CD4-positive, alpha-beta memory T cell (primary cell): ENCODE results near the gene MRPS25. TPM values are rescaled to one million over a fixed set of nuclear protein-coding genes. Genes with fewer than 3 reads are reported as not detected.

Source experiments
- CTCF ChIA-PET: fragments of 350-600 bp; sonication (Branson Sonifier 250); formaldehyde crosslinking; loops from one replicate; lab custom pipeline; 2021; ENCODE audit warnings: inconsistent platforms; ENCODE audit not compliant: partially characterized antibody; lab: Charles Lee
- POLR2A ChIA-PET: fragments of 350-600 bp; sonication (Branson Sonifier 250); formaldehyde crosslinking; loops from one replicate; lab custom pipeline; 2021; ENCODE audit not compliant: partially characterized antibody; lab: Charles Lee
- DNase-seq, 5 donors: peaks; one replicate each; pipeline versions ENCODE4 v3.0.0 to v3.0.0-alpha.2; 2020 to 2022; ENCODE audit warnings: mixed read lengths in 1 of 5
- H3K27ac ChIP-seq: one replicate; pipeline ENCODE4 v1.7.0; 2013; ENCODE audit warnings: low read depth, low read length
- H3K27me3 ChIP-seq: 2 replicates; pipeline ENCODE4 v1.7.0; 2013; ENCODE audit warnings: mild to moderate bottlenecking, low read length, moderate library complexity; ENCODE audit not compliant: insufficient read depth
- H3K36me3 ChIP-seq: 2 replicates; pipeline ENCODE4 v1.7.0; 2013; ENCODE audit warnings: mild to moderate bottlenecking, low read length, moderate library complexity; ENCODE audit not compliant: insufficient read depth
- H3K4me1 ChIP-seq: 2 replicates; pipeline ENCODE4 v1.7.0; 2013; ENCODE audit warnings: mild to moderate bottlenecking, low read length, moderate library complexity; ENCODE audit not compliant: insufficient read depth
- H3K4me3 ChIP-seq, 2 donors: one replicate each; pipeline ENCODE4 v1.7.0; 2013; ENCODE audit warnings: low read length in 2 of 2, mild to moderate bottlenecking in 1 of 2
- H3K9me3 ChIP-seq, 2 donors: one replicate each; pipeline ENCODE4 v1.7.0; 2013; ENCODE audit warnings: low read length in 2 of 2, control low read depth in 1 of 2; ENCODE audit not compliant: control insufficient read depth in 1 of 2
- H3K27ac Mint-ChIP-seq, 7 donors: one replicate each; pipeline ENCODE4 v1.8.0; 2020 to 2021; ENCODE audit warnings: mixed read lengths in 7 of 7, mild to moderate bottlenecking in 6 of 7, inconsistent platforms in 3 of 7, moderate library complexity in 3 of 7
- H3K27me3 Mint-ChIP-seq, 2 donors: one replicate each; pipeline ENCODE4 v1.8.0; 2020 to 2021; ENCODE audit warnings: mixed read lengths in 2 of 2
- H3K36me3 Mint-ChIP-seq, 2 donors: one replicate each; pipeline ENCODE4 v1.8.0; 2020 to 2021; ENCODE audit warnings: mixed read lengths in 2 of 2, inconsistent platforms in 1 of 2, mild to moderate bottlenecking in 1 of 2
- H3K4me1 Mint-ChIP-seq, 4 donors: one replicate each; pipeline ENCODE4 v1.8.0; 2020 to 2021; ENCODE audit warnings: mixed read lengths in 4 of 4, mild to moderate bottlenecking in 1 of 4
- H3K4me3 Mint-ChIP-seq, 8 donors: one replicate each; pipeline ENCODE4 v1.8.0; 2020 to 2021; ENCODE audit warnings: mixed read lengths in 8 of 8, mild to moderate bottlenecking in 7 of 8, moderate library complexity in 6 of 8, inconsistent platforms in 3 of 8
- H3K9me3 Mint-ChIP-seq, 8 donors: one replicate each; pipeline ENCODE4 v1.8.0; 2020 to 2021; ENCODE audit warnings: mixed read lengths in 8 of 8, mild to moderate bottlenecking in 5 of 8, inconsistent platforms in 3 of 8, moderate library complexity in 1 of 8
- intact Hi-C: fragments of 100-400 bp; cut with micrococcal nuclease; formaldehyde crosslinking; loops from one replicate; pipeline ENCODE4 v1.15.1; 2023
- polyA plus RNA-seq, 2 donors: library from polyadenylated mRNA; unstranded; fragments of 300-500 nt; fragmentation: Illumina TruSeq; gene quantifications; one replicate each; pipeline ENCODE4 v1.2.3, GENCODE V29; 2021
- total RNA-seq, 2 experiments: library from RNA; stranded (reverse); gene quantifications; one replicate each; pipeline ENCODE4 v1.2.3, GENCODE V29; 2021

Gene MRPS25
- total and polyA plus RNA-seq, 4 experiments from 2014 or later: 15.1 to 80.3 (median 50.0) TPM

DNA sequence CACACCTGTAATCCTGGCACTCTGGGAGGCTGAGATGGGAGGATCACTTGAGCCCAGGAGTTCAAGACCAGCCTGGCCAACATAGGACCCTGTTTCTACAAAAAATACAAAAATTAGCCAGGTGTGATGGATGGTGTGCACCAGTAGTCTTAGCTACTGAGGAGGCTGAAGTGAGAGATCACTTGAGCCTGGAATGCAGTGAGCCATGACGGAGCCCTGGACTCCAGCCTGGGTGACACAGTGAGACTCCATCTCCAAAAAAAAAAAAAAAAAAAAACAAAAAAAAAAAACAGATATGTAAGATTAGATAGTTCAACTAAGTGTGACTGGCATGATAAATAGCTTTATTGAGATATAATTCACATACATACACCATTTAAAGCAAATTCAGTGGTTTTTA lies 24.1 kb upstream of the MRPS25 start:
- peaks cover 4 to 9% (median 4%) of the 10 kb centered on the region in 4 donors for H3K4me1 Mint-ChIP-seq
- peaks cover 0 to 1% (median 0%) of the 10 kb centered on the region in 8 donors for H3K9me3 Mint-ChIP-seq
- Histone ChIP-seq H3K27me3 (no peaks in the 10 kb centered on the region), H3K36me3 (peaks cover 46% of the 10 kb centered on the region), H3K4me3 (no peak overlapping the region), H3K9me3 (no peaks in the 10 kb centered on the region), H3K27ac (no peak overlapping the region), H3K4me1 (no peaks in the 10 kb centered on the region)
- DNase-seq: no peak
- intact Hi-C loops: no loop called here
- no peak overlapping the region for H3K4me3 Mint-ChIP-seq
- H3K27ac Mint-ChIP-seq: no peak overlapping the region
- peaks cover 37 to 64% of the 10 kb centered on the region in 2 donors for H3K36me3 Mint-ChIP-seq
- no peaks in the 10 kb centered on the region for H3K27me3 Mint-ChIP-seq
- ChIA-PET CTCF (interaction anchor here (1.2 kb wide), 1 partner anchor 25 kb away, joined by 6 read pairs; no protein-coding TSS in a partner anchor), POLR2A (interaction anchor here (0.6 to 1.9 kb wide), 3 partner anchors 9 to 1218 kb away, joined by 3 to 11 read pairs (median 4); partner anchors contain the start of gene RBSN)

DNA sequence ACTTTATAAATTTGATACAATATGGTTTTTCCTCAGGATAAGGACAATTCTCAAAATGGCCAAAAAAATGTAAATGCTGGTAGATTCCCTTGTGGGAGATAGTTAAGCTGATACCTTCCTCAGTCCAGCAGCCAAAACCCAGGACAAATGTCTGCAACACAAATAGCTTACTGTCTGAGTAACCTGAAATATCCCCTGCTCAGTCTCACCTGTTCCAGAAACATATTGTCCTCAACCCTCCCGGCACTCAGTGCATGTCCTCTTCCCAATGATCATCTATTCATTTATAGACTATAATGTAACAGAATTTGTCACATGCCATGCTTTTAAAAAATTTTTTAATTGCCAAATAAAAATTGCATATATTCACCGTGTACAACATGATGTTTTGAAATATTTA lies 21.6 kb upstream of the MRPS25 start:
- peaks cover 0 to 1% (median 0%) of the 10 kb centered on the region in 8 donors for H3K9me3 Mint-ChIP-seq
- H3K27ac Mint-ChIP-seq: no peak overlapping the region
- intact Hi-C loops: no loop called here
- H3K36me3 Mint-ChIP-seq: peaks cover 46 to 75% of the 10 kb centered on the region in 2 donors
- peaks cover 5 to 13% (median 6%) of the 10 kb centered on the region in 4 donors for H3K4me1 Mint-ChIP-seq
- no peak for DNase-seq
- Histone ChIP-seq H3K36me3 (peaks cover 64% of the 10 kb centered on the region), H3K27me3 (no peaks in the 10 kb centered on the region), H3K4me3 (no peak overlapping the region), H3K9me3 (no peaks in the 10 kb centered on the region), H3K27ac (no peak overlapping the region), H3K4me1 (no peaks in the 10 kb centered on the region)
- no peaks in the 10 kb centered on the region for H3K27me3 Mint-ChIP-seq
- H3K4me3 Mint-ChIP-seq: no peak overlapping the region
- ChIA-PET CTCF (no interaction called here), POLR2A (no interaction called here)

DNA sequence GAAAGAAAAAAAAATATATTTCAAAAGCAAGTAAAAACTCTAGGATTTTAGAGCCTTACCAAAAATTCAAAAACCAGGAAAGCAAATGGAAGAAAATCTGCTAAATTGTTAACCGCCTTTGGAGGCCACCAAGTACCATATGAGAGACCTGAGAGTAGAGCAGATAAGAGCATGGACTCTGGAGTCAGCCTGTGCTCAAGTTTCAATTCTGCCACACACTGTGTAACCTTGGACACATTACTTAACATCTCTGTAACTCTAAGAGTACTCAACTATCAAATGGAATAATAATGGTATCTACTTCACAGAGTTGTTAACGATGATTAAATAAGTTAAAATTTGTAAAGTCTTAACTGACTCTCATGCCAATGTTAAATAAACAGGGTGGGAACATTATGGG lies 21.1 kb upstream of the MRPS25 start:
- Mint-ChIP-seq H3K27me3 (no peaks in the 10 kb centered on the region), H3K27ac (peak overlapping the region in 1 of 7 donors; percentile 35), H3K4me3 (no peak overlapping the region), H3K36me3 (peaks cover 48 to 75% of the 10 kb centered on the region in 2 donors), H3K4me1 (peaks cover 3 to 10% (median 6%) of the 10 kb centered on the region in 4 donors), H3K9me3 (peaks cover 0 to 1% (median 0%) of the 10 kb centered on the region in 8 donors)
- intact Hi-C loops: no loop called here
- Histone ChIP-seq H3K27ac (no peak overlapping the region), H3K9me3 (no peaks in the 10 kb centered on the region), H3K36me3 (peaks cover 64% of the 10 kb centered on the region), H3K4me1 (no peaks in the 10 kb centered on the region), H3K4me3 (no peak overlapping the region), H3K27me3 (no peaks in the 10 kb centered on the region)
- POLR2A ChIA-PET: no interaction called here
- DNase-seq: no peak
- CTCF ChIA-PET: no interaction called here

DNA sequence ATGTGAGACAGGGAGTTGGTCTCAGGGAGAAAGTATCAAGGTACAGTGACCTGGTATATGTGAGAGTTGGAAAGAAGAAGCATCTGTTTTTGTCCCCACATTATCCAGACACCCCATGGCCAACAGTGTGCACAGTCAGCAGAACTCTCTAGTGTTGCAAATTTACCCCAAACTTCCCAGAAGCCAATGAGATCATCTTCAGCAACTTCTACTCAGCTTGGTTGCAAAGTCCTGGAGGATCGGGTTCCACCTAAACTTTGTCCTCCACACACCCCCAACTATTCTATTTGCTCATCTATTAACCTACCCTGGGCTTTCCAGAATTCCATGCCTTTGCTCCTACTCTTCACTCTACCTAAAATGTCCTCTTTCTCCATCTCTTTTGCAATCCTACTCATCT lies 18.1 kb upstream of the MRPS25 start:
- Histone ChIP-seq H3K4me1 (no peaks in the 10 kb centered on the region), H3K9me3 (no peaks in the 10 kb centered on the region), H3K4me3 (no peak overlapping the region), H3K27ac (no peak overlapping the region), H3K27me3 (no peaks in the 10 kb centered on the region), H3K36me3 (peaks cover 70% of the 10 kb centered on the region)
- H3K27me3 Mint-ChIP-seq: no peaks in the 10 kb centered on the region
- ChIA-PET CTCF (interaction anchor here (0.5 to 1.4 kb wide), 2 partner anchors 17 to 157 kb away, joined by 3 read pairs; no protein-coding TSS in a partner anchor), POLR2A (no interaction called here)
- peaks cover 55 to 83% of the 10 kb centered on the region in 2 donors for H3K36me3 Mint-ChIP-seq
- no peak for DNase-seq
- intact Hi-C loops: no loop called here
- H3K4me3 Mint-ChIP-seq: no peak overlapping the region
- H3K9me3 Mint-ChIP-seq: no peaks in the 10 kb centered on the region
- H3K27ac Mint-ChIP-seq: peak overlapping the region in 3 of 7 donors; percentile 20 to 49 (median 39)
- peaks cover 2 to 6% (median 3%) of the 10 kb centered on the region in 4 donors for H3K4me1 Mint-ChIP-seq

DNA sequence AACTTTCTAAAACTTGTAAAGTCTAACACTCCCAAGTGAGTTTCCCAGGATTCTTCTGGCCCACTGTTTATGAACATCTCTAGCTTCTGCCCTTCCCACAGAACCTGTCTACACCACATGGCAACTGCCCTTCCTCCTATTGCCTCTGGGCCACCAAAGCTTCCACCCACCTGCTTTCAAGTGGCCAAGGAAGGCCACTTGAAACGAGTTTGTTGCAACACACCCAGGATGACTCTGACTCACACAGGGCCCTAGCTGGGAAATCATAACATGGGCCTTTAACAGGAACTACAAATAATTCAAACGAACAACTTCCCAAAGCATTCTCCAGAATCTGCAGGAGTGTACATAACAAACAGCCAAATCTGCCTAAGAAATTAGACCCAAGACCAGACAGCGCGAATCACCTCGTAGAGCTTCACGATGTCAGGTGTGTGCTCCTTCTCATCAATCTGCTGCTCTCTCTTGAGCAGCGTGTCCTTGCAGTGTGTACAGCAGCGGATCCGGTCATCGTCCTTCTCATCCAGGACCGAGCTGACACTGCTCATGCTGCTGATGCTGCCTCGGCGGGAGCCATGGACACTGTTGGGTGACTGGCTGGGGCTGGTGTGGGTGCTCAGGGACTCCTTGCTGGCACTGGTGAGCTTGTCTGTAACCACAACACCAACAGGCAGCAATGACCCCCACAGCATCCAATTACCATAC lies 17.0 kb upstream of the MRPS25 start:
- ChIA-PET CTCF (interaction anchor here (1.1 to 1.4 kb wide), 2 partner anchors 14 to 156 kb away, joined by 3 read pairs; no protein-coding TSS in a partner anchor), POLR2A (no interaction called here)
- Mint-ChIP-seq H3K36me3 (peaks cover 65 to 88% of the 10 kb centered on the region in 2 donors), H3K27me3 (no peaks in the 10 kb centered on the region), H3K27ac (peak overlapping the region in 3 of 7 donors; percentile 17 to 38 (median 18)), H3K4me1 (peaks cover 2 to 6% (median 3%) of the 10 kb centered on the region in 4 donors), H3K4me3 (no peak overlapping the region), H3K9me3 (no peaks in the 10 kb centered on the region)
- no peaks in the 10 kb centered on the region for H3K27me3 ChIP-seq
- H3K4me1 ChIP-seq: no peaks in the 10 kb centered on the region
- H3K36me3 ChIP-seq: peaks cover 78% of the 10 kb centered on the region
- H3K27ac ChIP-seq: no peak overlapping the region
- no peak for DNase-seq
- intact Hi-C loops: no loop called here
- H3K9me3 ChIP-seq: no peaks in the 10 kb centered on the region
- no peak overlapping the region for H3K4me3 ChIP-seq

DNA sequence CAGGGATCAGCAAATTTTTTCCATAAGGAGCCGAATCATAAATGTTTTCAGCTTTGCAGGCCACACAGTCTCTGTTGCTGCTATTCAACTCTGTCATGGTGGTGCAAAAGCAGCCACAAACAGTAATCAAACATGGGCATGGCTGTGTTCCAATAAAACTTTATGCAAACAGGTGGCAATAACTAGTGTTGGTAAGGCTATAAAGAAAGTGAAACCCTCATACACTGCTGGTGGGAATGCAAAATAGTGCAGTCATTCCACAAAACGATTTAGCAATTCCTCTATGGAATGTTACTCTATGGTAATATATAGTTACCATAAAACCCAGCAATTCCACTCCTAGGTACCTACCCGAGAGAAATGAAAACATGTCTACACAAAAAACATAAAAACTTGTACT lies 14.0 kb upstream of the MRPS25 start:
- Histone ChIP-seq H3K27me3 (no peaks in the 10 kb centered on the region), H3K36me3 (peaks cover 87% of the 10 kb centered on the region), H3K9me3 (no peaks in the 10 kb centered on the region), H3K4me3 (no peak overlapping the region), H3K27ac (no peak overlapping the region), H3K4me1 (no peaks in the 10 kb centered on the region)
- Mint-ChIP-seq H3K27me3 (no peaks in the 10 kb centered on the region), H3K4me1 (peaks cover 2 to 6% (median 3%) of the 10 kb centered on the region in 4 donors), H3K36me3 (peaks cover 76 to 86% of the 10 kb centered on the region in 2 donors), H3K4me3 (no peak overlapping the region), H3K9me3 (no peaks in the 10 kb centered on the region), H3K27ac (no peak overlapping the region)
- DNase-seq: no peak
- ChIA-PET CTCF (no interaction called here), POLR2A (no interaction called here)
- intact Hi-C loops: no loop called here

DNA sequence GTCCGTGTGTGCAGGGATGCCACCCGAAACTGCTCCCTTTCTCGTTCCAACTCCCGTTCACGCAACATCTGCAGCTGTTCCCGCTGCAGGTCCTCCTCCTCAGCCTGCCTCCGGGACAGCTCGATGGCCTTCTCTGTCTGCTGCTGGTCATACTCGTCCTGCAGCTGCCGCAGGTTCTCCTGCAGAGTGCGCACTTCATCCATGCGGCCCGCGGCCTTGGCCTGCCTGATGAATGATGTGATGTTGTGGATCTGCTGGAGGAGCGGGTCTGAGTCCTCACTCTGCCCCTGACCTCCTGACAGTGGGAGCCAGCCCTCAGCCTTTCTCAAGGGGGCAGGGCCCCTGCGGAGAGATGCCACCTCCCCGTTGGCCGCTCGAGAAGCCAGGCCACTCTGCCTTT lies 9.4 kb upstream of the MRPS25 start:
- ChIA-PET POLR2A (no interaction called here), CTCF (interaction anchor here (0.9 kb wide), 1 partner anchor 23 kb away, joined by 4 read pairs; no protein-coding TSS in a partner anchor)
- Histone ChIP-seq H3K4me3 (no peak overlapping the region), H3K4me1 (no peaks in the 10 kb centered on the region), H3K36me3 (peaks cover 69% of the 10 kb centered on the region), H3K9me3 (no peaks in the 10 kb centered on the region), H3K27ac (no peak overlapping the region), H3K27me3 (no peaks in the 10 kb centered on the region)
- H3K27ac Mint-ChIP-seq: no peak overlapping the region
- H3K36me3 Mint-ChIP-seq: peaks cover 56 to 76% of the 10 kb centered on the region in 2 donors
- DNase-seq: no peak
- intact Hi-C loops: no loop called here
- no peaks in the 10 kb centered on the region for H3K9me3 Mint-ChIP-seq
- H3K4me1 Mint-ChIP-seq: peaks cover 0 to 6% (median 1%) of the 10 kb centered on the region in 4 donors
- H3K27me3 Mint-ChIP-seq: no peaks in the 10 kb centered on the region
- H3K4me3 Mint-ChIP-seq: no peak overlapping the region
